Stimulated activated CD8-positive, alpha-beta memory T cell treated with anti-CD3 and anti-CD28 coated beads, Interleukin-4, amount 100 ng/mL, for 48 hours (primary cell): ENCODE measurements around the gene PNPLA7.
"Not testable (repeated sequence)": the region's sequence is repeated elsewhere in the genome, so short reads cannot be mapped to it uniquely, and the experiment has no call there.

Experiments
- DNase-seq: peaks from one replicate; pipeline ENCODE4 v3.0.0-alpha.2; 2020

The PNPLA7 gene

DNA sequence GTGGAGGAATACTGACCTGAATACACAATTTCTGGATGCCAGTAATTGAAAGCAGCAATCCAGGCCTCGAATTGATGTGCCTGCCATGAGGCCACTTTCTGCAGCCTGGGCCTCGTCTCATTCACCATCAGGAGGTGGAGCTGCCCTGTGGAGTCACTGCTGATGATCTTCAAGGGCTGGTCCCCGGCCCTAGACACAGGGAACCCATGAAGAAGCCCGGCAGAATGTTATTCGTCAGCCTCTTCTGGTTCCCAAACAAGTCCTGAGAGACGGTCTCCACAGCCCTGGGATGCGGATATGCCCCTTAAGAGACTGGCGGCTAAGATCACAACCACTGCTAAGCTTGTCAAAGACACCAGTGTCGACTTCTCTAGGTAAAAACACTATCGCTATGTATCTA is 24.0 kb upstream of the PNPLA7 start:
- no peak for DNase-seq

DNA sequence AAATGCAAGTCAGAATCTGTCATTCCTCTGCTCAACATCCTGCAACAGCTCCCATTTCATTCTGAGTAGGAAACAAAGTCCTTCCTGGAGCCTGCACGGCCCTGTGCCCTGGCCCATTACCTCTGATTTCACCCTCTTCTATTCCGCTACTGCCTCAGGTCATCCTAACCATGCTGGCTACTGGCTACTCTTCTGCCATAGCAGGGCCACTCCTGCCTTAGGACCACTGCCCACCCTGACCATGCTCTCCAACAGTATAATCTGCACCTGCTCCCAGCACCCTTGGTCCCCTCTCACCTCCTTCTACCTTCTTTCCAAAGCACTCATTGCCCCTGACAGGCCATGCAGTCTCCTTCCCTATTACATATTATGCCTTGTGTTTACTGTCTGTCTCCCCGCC is 20.4 kb upstream of the PNPLA7 start:
- no peak for DNase-seq

DNA sequence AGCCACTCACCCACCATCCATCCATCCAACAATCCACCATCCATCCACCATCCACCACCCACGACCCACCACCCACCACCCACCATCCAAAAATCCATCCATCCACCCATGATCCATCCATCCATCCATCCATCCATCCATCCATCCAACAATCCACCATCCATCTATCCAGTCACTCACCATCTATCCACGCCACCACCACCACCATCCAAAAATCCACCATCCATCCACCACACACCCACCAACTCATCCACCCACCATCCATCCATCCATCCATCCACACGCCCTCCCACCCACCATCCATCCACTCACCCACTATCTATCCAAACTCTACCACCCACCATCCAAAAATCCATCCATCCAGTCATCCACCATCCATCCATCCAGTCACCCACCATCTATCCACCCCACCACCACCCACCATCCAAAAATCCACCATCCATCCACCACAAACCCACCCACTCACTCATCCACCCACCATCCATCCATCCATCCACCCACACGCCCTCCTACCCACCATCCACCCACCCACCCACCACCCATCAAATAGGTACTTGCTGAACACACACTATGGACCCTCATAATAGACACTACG is 19.5 kb upstream of the PNPLA7 start:
- DNase-seq, result no peak

DNA sequence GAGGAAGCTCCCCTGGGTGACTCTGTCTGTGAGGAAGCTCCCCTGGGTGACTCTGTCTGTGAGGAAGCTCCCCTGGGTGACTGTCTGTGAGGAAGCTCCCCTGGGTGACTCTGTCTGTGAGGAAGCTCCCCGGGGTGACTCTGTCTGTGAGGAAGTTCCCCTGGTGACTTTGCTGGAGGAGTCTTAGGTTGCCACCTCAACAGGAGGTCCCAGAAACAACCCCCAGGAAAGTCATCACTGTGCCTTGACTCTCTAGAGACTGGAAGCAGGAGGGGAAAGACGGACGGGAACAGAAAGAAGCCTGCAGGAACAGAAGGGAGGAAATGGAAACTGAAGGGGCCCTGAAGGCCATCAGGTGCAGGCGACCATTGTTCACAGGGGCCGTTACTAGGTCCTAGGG is 18.2 kb upstream of the PNPLA7 start:
- not testable (repeated sequence) for DNase-seq

DNA sequence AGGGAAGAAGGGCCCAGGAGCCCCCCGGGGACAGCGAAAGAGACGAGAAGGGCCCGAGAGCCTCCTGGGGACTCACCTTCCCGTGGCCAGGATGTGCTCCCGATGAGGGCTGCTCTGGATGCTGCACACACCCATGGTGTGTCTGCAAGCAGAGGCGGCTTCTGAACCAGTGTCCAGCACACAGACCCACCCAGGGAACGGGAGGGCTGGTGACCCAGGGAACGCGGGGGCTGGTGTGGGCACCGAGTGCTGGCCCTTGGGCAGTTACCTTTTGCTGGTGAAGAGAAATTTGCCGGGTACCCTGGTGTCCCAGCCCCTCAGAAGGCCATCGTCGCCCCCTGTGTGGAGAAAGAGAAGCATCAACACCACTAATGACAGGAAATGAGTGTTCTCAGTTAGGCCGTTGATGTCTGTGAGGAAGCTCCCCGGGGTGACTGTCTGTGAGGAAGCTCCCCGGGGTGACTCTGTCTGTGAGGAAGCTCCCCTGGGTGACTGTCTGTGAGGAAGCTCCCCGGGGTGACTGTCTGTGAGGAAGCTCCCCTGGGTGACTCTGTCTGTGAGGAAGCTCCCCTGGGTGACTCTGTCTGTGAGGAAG is 14.7 kb upstream of the PNPLA7 start:
- DNase-seq, result no peak

DNA sequence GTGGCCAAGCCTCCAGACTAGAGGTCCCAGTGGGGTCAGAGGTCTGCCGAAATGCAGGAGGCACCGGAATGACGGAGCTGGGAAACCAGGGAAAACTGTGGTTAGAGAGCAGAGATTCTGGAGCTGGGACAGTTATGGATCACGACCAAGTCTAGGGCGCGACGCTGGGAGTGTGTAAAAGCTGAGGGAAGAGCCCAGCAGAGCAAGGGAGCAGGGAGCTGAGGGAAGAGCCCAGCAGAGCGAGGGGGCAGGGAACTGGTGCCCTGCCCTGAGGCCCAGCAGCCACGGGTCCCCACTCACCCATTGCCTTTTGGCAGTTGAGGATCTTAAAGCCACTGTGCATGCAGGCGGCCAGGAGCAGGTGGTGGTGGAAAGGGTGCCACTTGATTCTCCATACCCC is 13.9 kb upstream of the PNPLA7 start:
- DNase-seq, result no peak

DNA sequence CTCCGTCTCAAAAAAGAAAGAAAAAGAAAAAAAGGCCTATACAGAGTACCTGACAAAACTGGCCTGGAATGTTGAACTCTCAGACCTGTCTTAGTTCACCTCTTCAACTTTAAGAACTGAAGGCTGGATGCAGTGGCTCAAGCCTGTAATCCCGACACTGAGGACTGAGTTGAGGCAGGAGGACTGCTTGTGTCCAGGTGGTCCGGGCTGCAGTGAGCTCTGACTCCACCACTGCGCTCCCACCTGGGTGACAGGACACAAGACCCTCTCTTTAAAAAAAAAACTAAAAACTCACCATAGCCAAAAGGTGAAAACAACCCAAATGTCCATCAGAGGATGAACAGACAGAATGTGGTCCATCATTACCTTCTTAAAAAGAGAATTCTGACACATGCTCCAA is 7.9 kb upstream of the PNPLA7 start:
- no peak for DNase-seq

DNA sequence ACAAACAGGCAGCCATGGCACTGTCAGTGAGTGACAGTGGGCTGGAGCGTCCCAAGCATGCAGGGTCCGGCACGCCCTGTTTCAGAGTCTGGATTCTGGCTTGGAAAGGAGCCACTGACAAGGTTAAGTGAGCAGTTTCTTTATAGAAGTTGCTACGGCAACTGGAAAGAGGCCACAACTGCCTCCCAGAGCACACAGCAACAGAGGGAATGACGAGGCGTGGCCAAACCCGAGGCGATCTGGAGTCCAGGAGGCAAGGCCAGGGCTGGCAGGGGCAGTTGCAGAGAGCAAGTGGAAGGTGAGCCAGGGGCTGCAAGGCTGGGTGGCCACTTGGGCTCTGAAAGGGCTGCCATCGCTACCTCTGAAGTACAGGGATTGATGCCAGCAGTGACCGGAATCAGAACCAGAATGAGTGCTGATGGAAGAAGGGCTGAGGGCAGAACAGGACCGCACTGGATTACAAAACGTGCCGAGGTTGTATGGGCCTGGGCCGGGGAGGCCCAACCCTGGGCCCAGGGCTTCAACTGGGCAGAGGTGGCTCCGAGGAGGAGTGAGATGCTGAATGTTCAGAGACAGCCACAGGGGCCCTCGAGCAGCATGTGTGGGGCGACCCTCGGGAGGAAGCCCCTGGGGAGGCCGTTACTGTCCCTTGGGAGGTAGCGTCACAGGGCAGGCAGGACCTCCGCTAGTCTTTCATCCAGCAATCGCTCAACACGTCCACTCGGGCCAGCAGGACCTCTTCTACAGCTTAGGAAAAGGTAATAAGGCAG is 6.1 kb upstream of the PNPLA7 start:
- no peak for DNase-seq

DNA sequence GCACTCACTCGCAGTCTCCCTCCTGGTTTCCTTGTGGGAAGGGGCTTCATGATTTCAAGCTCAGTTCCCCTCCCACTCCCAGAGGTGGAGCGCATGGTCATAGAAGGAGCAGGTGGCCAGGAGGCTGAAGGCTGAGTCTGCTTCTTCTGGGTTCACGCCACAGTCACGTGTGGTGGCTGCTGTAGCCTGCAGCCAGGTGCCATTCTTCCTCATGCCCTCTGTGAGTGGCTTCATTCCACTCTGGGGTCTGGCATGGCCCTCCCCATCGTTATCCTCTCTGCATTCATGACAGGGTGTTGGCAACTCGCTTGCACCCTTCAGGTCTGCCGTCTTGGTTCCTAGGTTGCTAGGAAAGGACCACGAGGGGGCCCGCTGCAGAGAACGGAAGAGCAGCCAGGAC is 5.0 kb upstream of the PNPLA7 start:
- DNase-seq, result no peak

DNA sequence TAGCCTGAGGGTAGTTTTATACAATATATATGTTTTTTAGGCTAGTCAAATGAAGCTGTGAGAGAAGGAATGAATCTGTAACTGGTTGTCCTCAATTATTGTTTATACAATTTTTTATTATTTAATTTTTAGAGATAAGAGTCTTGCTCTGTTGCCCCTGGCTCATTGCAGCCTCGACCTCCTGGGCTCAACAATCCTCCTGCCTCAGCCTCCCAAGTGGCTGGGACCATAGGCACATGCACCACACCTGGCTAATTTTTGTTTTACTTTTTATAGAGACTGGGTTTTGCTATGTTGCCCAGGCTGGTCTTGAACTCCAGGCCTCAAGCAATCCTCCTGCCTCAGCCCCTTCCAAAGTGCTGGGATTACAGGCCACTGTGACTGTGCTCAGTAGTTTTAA is 4.1 kb upstream of the PNPLA7 start:
- DNase-seq, result no peak

DNA sequence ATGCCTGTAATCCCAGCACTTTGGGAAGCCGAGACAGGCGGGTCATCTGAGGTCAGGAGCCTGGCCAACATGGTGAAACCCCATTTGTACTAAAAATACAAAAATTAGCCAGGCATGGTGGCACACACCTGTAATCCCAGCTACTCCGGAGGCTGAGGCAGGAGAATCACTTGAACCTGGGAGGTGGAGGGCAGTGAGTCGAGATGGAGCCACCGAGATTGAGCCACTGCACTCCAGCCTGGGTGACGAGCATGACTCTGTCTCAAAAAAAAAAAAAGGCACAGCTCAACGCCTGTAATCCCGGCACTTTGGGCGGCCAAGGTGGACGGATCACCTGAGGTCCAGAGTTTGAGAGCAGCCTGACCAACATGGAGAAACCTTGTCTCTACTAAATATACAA is 3.5 kb upstream of the PNPLA7 start:
- DNase-seq, result not testable (repeated sequence)

DNA sequence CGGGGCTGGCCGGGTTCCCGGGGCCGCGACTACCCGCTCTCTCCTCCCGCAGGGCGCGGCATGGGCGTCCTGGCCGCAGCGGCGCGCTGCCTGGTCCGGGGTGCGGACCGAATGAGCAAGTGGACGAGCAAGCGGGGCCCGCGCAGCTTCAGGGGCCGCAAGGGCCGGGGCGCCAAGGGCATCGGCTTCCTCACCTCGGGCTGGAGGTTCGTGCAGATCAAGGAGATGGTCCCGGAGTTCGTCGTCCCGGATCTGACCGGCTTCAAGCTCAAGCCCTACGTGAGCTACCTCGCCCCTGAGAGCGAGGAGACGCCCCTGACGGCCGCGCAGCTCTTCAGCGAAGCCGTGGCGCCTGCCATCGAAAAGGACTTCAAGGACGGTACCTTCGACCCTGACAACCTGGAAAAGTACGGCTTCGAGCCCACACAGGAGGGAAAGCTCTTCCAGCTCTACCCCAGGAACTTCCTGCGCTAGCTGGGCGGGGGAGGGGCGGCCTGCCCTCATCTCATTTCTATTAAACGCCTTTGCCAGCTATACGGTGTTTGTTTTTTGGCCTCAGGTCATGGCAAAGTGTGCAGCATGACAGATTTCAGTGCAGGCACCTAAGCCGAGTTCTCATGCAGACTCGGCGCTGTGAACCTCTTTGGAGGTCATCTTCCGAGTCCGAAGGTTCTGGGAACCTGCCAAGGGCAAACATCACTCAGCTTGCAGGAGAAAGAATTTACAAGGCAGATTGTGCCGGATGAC is 2.0 kb upstream of the PNPLA7 start:
- DNase-seq, result peak; percentile 48

DNA sequence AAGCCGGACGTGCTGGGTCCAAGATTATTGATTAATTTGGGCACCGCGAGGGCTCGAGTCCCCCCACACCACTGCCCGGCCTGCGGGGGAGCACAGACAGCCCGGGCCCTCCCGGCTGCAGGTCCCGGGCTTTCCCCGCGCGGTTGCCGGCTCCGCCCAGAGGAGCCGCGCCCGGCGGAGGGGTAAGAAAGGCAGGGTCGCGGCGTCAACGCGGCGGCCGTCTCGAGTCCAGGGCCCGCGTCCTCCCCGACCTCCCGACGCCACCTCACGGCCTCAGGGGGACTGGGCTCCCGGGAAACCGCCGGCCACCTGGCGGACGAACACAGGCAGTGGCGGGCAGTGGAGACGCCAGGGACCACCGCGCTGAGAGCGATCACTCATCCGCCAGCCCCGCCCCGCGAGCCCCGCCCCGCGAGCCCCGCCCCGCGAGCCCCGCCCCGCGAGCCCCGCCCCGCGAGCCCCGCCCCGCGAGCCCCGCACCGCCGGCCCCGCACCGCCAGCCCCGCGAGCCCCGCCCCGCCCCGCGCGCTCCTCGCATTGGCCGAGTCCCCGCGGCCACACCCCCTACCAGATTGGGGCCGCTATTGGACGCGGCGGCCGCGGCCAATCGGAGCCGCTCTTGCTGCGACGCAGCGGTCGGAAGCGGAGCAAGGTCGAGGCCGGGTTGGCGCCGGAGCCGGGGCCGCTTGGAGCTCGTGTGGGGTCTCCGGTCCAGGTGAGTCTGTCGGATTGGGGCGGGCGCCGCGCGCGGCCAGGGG is 1.2 kb upstream of the PNPLA7 start, which contains the start of gene MRPL41:
MRPL41 (plus strand) TSS at position 616 of the 758 bp plus-strand sequence. CDS start 203 bp downstream, outside the sequence.
- DNase-seq, result peak; percentile 90

DNA sequence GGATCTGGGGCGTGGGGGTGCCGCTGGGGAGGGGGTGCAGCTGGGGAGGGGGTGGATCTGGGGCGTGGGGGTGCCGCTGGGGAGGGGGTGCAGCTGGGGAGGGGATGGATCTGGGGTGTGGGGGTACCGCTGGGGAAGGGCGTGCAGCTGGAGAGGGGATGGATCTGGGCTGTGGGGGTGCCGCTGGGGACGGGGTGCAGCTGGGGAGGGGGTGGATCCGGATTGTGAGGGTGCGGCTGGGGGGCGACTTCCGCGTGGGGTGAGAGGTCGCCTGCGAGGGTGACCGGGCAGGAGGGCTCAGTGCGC is 709 bp upstream of the PNPLA7 start:
- DNase-seq, result not testable (repeated sequence)

DNA sequence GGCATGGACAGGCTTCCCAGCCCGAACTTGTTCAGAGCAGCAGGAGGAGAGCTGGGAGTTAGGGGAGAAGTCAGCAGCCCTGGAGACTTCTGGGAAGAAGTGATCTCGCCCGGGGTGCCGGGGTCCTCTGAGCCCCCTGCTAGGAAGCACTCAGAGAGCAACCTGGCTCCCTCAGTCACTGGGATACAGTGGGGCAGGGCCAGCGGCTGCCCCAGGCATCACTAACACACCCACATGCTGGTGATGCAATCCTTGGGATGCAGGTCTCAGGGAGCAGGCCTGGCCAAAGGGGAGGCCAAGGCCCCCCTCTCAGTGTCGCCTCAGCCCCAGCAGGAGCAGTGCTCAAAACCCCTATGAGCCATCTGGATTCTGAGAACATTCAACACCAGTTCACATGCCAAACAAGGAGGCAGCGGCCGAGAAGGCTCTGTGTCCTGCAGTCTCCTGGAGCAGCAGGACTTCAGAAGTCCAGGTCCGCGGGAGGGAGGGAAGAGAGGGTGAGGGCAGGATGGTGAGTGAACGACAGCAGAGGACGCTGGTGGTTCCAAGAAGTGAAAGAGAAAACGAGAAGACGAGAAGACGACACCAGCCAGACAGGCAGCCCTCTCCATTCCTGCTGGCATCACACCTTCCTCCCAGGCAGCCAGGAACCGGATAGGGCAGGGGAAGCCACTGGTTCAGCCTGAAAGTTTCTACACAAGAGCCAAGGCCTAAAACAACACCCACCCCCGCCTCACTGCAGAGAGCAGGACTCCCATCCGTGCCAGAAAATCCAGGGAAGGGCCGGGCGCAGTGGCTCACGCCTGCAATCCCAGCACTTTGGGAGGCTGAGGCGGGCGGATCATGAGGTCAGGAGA is 2.3 kb downstream of the PNPLA7 start:
- DNase-seq, result no peak

DNA sequence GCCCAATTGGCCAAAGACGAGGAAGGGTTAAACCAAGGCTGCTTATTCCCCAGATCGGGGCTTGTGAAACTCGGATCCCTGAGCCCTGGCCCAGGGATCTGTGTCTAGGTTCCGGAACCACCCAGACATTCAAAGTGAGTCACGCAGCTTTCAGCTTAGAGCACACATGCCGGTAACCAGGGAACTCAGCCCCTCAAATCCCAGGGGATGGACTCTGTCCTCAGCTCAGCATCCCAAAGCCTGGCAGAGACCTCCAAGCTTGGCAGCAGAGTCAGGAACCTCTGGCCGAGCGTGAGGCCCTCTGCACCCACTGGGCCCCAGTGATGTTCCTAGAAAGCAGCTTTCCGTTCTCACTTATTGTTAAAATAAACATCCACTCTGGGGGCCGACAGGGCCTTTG is 5.1 kb downstream of the PNPLA7 start:
- no peak for DNase-seq

DNA sequence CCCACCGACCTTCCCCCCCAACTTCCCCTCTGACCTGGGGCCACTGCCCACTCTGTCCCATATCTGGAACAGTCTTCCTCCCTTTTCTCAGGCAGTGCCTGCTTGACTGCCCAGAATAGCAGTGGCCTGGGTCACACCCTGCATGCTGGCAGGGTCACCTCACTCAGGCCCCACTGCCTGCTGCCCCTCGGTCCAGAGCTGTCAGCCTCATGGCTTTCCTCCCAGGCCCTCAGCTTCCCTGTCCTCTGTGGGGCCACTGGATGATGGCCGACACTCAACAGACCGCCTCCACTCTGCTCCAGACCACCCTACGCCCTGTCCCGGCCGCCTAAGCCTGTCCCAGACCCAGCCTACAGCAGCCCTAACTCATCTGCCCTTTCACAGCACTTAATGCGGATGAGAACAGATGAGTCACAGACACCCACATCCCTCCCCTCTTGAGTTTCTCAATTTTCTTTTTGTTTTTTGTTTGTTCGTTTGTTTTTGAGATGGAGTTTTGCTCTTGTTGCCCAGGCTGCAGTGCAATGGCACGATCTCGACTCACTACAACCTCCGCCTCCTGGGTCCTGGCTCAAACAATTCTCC is 5.9 kb downstream of the PNPLA7 start:
- no peak for DNase-seq

DNA sequence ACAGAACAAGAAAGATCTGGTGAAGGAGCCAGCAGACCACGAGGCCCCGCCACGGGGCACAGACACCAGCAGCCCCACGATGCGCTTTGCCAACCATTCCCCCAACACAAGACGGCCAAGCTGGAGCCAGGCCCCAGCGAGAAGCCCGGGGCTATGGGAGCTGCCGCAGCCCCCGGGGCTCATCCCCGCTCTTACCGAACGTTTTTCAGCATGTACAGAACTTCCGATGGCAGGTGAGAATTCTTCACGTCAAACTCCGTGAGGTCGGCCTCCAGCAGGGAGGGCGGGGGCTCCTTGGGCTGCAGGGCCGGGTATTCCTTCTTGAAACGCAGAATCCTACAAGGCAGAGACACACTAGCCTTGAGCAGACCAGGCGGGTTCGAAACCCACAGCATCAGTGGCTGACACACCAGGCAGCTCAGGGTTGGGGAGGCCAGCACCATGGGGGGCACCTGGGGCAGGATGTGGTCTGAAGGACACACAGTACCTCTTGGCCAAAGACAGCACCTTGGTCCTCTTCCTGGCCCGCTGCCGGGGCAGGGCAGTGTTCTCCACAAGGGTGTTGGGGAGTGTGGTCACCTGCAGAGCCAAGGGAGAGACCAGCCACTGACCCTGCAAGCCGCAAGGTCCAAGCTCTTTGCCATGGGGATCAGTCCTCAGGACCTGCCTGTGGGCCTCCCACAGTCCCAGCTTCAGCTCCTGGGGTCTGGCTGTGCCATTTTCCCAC is 6.8 kb downstream of the PNPLA7 start:
- no peak for DNase-seq

DNA sequence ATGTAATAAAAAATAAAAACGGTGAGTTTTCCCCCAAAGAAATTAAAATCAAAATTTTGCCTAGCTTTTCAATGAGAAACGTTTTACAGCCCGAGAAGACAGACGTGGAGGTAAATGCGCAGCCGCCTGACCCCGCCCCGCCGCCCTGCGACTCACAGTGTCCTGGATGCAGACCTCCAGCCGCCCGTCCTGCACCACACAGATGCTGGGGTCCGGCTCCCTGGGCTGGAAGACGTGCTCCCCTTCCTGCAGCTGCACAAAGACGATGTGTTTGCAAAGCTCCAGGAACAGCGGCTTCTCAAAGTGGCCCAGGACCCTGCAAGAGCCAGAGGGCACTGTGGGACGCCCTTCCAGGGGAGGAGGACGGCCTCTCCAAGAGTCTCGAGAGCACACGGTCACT is 7.7 kb downstream of the PNPLA7 start:
- no peak for DNase-seq

DNA sequence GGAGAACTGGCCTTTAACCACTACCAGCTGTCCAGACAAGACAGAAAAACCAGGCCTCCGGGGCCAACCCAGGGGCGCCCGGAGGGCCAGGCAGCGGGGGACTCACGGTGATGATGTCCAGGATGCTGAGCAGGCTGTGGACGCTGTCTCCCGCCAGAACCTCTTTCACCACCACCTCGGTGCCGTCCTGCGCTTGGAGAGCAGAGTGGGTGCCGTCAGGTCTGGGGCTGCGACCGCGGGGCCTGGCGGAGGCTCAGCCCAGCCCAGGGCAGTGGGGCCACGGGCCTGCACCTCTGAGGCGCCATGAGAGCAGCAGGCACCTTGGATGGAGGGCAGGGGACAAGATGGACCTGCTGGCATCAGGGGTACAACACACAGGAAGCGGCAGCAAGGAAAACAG is 9.7 kb downstream of the PNPLA7 start:
- DNase-seq, result no peak

DNA sequence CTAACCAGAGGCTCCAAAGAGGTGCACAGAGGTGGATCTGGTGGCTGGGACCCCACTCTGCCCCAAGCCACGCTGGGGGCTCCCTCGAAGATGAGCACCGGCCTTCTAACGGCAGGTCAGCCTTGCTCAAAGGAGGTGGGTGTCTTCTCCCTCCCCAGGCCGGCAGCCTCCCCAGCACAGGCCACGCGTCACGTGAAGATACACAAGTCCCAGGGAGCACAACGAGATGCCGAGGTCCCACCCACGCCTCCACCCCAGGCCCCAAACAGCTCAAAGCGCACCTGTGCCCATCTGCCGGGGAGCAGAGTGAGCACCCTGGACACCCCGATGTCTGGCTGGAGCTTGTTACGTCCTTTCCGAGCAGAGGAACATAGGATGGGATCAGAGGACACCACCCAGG is 12.1 kb downstream of the PNPLA7 start:
- DNase-seq, result no peak
